ENCODE data around the gene TMEM106B.

Gene TMEM106B

DNA sequence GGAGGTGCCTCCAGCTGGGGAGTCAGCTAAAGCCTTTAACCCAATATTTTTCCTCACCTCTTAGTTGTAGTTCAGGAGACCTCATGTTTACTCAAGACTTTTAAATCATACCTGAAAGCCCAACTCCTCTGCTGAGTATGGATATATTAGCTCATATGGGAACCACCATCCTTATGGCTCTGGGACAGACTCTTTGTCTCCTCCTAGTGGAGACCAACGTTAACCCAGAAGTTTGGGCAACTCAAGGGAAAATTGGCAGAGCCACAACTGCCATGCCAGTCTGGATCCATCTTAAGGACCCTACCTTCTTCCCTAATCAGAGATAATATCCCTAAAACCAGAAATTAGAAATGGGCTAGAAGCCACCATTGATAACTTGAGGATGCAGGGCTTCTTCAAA lies 80.8 kb downstream of the TMEM106B start:
- H3K4me3 ChIP-seq (ENCODE audit: low read depth, low read length) = no peak overlapping the region
- TF ChIP-seq, protein P1, sequence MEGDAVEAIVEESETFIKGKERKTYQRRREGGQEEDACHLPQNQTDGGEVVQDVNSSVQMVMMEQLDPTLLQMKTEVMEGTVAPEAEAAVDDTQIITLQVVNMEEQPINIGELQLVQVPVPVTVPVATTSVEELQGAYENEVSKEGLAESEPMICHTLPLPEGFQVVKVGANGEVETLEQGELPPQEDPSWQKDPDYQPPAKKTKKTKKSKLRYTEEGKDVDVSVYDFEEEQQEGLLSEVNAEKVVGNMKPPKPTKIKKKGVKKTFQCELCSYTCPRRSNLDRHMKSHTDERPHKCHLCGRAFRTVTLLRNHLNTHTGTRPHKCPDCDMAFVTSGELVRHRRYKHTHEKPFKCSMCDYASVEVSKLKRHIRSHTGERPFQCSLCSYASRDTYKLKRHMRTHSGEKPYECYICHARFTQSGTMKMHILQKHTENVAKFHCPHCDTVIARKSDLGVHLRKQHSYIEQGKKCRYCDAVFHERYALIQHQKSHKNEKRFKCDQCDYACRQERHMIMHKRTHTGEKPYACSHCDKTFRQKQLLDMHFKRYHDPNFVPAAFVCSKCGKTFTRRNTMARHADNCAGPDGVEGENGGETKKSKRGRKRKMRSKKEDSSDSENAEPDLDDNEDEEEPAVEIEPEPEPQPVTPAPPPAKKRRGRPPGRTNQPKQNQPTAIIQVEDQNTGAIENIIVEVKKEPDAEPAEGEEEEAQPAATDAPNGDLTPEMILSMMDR (IDR thresholded peaks at IDR 0.05; ENCODE audit: borderline replicate concordance, insufficient read depth, low read depth, low read length) = peak; percentile 52
